ENCODE results near the gene BARHL1. TPM values are rescaled to one million over a fixed set of nuclear protein-coding genes. Genes with fewer than 3 reads are reported as not detected.
A peak's percentile ranks its signal among the peaks of the same experiment; 100 is the strongest.

BARHL1 gene
- total RNA-seq, 6 donors from 2014 or later: not detected

- Histone ChIP-seq H3K36me3 (no peaks in the 10 kb centered on the region), H3K4me3 (no peak overlapping the region), H3K4me1 (peaks cover 7 to 16% (median 10%) of the 10 kb centered on the region in 4 donors), H3K27me3 (peaks cover 2 to 56% (median 40%) of the 10 kb centered on the region in 4 donors), H3K27ac (no peak overlapping the region), H3K9me3 (no peaks in the 10 kb centered on the region)
- ATAC-seq (ENCODE audit: low FRiP score in 2 of 2): no peak
- 5 to 14% methylated on average over 14 to 15 of the region's 15 CpGs for WGBS, 2 donors
- TF ChIP-seq EP300 (IDR thresholded peaks at IDR 0.05): no peak
- no peak for TF ChIP-seq POLR2A (IDR thresholded peaks at IDR 0.05)
- TF ChIP-seq CTCF (IDR thresholded peaks at IDR 0.05): no peak
- TF ChIP-seq POLR2AphosphoS5 (IDR thresholded peaks at IDR 0.05): no peak
- no peak for DNase-seq
Measured at GRCh38 chr9:132579427-132579798, 3.0 kb upstream of the BARHL1 start.

- no peak overlapping the region for H3K27ac ChIP-seq
- no peak for TF ChIP-seq POLR2A (IDR thresholded peaks at IDR 0.05)
- no peak for TF ChIP-seq CTCF (IDR thresholded peaks at IDR 0.05)
- TF ChIP-seq EP300 (IDR thresholded peaks at IDR 0.05): no peak
- TF ChIP-seq POLR2AphosphoS5 (IDR thresholded peaks at IDR 0.05): no peak
Measured at GRCh38 chr9:132582786-132583583, 579 bp downstream of the BARHL1 start.

GRCh38 chr9:132583584-132584304, 1.3 kb downstream of the BARHL1 start:
- no peaks in the 10 kb centered on the region for H3K36me3 ChIP-seq
- peaks cover 2 to 94% (median 68%) of the 10 kb centered on the region in 4 donors for H3K27me3 ChIP-seq
- no peaks in the 10 kb centered on the region for H3K9me3 ChIP-seq
- no peak overlapping the region for H3K27ac ChIP-seq
- 2 to 4% methylated on average over 8 of the region's 8 CpGs for WGBS, 2 donors
- TF ChIP-seq EP300 (IDR thresholded peaks at IDR 0.05): no peak
- TF ChIP-seq POLR2AphosphoS5 (IDR thresholded peaks at IDR 0.05): no peak
- TF ChIP-seq POLR2A (IDR thresholded peaks at IDR 0.05): no peak
- no peak for TF ChIP-seq CTCF (IDR thresholded peaks at IDR 0.05)
- no peak overlapping the region for H3K4me3 ChIP-seq
- peaks cover 7 to 16% (median 10%) of the 10 kb centered on the region in 4 donors for H3K4me1 ChIP-seq
- DNase-seq (no peak), ATAC-seq (ENCODE audit: low FRiP score in 2 of 2) (no peak)

More at GRCh38 chr9:132582786-132583583, 579 bp downstream of the BARHL1 start:
- peaks cover 2 to 92% (median 63%) of the 10 kb centered on the region in 4 donors for H3K27me3 ChIP-seq
- ATAC-seq (ENCODE audit: low FRiP score in 2 of 2) (no peak), DNase-seq (peak in 1 of 2 donors; percentile 77)
- no peaks in the 10 kb centered on the region for H3K36me3 ChIP-seq
- no peaks in the 10 kb centered on the region for H3K9me3 ChIP-seq
- WGBS, 2 donors: 12 to 17% methylated on average over 22 to 31 of the region's 37 CpGs
- H3K4me1 ChIP-seq: peaks cover 7 to 16% (median 10%) of the 10 kb centered on the region in 4 donors
- H3K4me3 ChIP-seq: no peak overlapping the region

GRCh38 chr9:132584601-132585560, 2.5 kb downstream of the BARHL1 start:
- ATAC-seq (ENCODE audit: low FRiP score in 2 of 2): no peak
- Histone ChIP-seq H3K36me3 (no peaks in the 10 kb centered on the region), H3K9me3 (no peaks in the 10 kb centered on the region), H3K27me3 (peaks cover 2 to 94% (median 65%) of the 10 kb centered on the region in 4 donors), H3K4me3 (no peak overlapping the region), H3K27ac (no peak overlapping the region), H3K4me1 (peaks cover 7 to 25% (median 14%) of the 10 kb centered on the region in 4 donors)
- no peak for DNase-seq
- 7 to 12% methylated on average over 30 of the region's 30 CpGs for WGBS, 2 donors
- no peak for TF ChIP-seq EP300 (IDR thresholded peaks at IDR 0.05)
- no peak for TF ChIP-seq POLR2A (IDR thresholded peaks at IDR 0.05)
- TF ChIP-seq CTCF (IDR thresholded peaks at IDR 0.05): no peak
- no peak for TF ChIP-seq POLR2AphosphoS5 (IDR thresholded peaks at IDR 0.05)

All from upper lobe of left lung (tissue), 6 donors.